Endothelial cell of umbilical vein (primary cell): ENCODE data around the gene ARHGEF6.

Experiments used
- MYC ChIP-seq: IDR thresholded peaks from one replicate; pipeline ENCODE4 v1.6.1; 2011; ENCODE audit warnings: mild to moderate bottlenecking, low read depth, low read length
- POLR2AphosphoS5 ChIP-seq: IDR thresholded peaks from 2 replicates; pipeline ENCODE4 v1.6.1; 2012; ENCODE audit warnings: low read depth, mild to moderate bottlenecking, control low read depth, low read length, moderate library complexity; ENCODE audit not compliant: insufficient read depth
- TF ChIP-seq, protein P1 (sequence below), 2 donors: IDR thresholded peaks; 1 replicate in 1 of 2; 2 replicates in 1 of 2; pipeline ENCODE4 v1.5.1; 2011; ENCODE audit warnings: low read length in 2 of 2, mild to moderate bottlenecking in 2 of 2, moderate library complexity in 2 of 2, control low read depth in 1 of 2, inconsistent platforms in 1 of 2, low read depth in 1 of 2; ENCODE audit not compliant: insufficient read depth in 1 of 2; ENCODE audit errors: extremely low read depth in 1 of 2
- TF ChIP-seq, protein P2 (sequence below): IDR thresholded peaks from 2 replicates; pipeline ENCODE4 v1.6.1; 2011; ENCODE audit not compliant: insufficient read depth, insufficient read length

DNA sequence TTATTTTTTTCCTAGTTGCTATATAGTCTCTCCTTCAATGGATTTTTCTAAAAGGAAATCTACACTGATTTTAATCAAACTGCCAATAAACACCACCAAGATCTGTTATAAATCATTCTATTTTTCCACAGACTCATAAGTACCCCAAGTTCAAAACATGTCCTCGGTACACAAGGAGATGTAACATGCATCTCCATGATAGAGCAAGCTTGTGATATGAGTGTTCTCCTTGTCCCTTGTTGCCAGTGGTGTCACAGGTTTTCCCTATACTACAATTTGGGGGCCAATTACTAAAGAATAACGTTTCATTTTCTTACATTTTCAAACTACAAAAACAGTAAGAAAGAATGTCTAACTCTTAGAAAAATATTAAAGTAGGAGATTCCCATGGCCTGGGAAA lies 491 bp downstream of the ARHGEF6 start:
- TF ChIP-seq, protein P1, sequence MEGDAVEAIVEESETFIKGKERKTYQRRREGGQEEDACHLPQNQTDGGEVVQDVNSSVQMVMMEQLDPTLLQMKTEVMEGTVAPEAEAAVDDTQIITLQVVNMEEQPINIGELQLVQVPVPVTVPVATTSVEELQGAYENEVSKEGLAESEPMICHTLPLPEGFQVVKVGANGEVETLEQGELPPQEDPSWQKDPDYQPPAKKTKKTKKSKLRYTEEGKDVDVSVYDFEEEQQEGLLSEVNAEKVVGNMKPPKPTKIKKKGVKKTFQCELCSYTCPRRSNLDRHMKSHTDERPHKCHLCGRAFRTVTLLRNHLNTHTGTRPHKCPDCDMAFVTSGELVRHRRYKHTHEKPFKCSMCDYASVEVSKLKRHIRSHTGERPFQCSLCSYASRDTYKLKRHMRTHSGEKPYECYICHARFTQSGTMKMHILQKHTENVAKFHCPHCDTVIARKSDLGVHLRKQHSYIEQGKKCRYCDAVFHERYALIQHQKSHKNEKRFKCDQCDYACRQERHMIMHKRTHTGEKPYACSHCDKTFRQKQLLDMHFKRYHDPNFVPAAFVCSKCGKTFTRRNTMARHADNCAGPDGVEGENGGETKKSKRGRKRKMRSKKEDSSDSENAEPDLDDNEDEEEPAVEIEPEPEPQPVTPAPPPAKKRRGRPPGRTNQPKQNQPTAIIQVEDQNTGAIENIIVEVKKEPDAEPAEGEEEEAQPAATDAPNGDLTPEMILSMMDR (IDR thresholded peaks at IDR 0.05; ENCODE audit: extremely low read depth in 1 of 2, insufficient read depth in 1 of 2, low read depth in 1 of 2, low read length in 2 of 2): no peak
- TF ChIP-seq, protein P2, sequence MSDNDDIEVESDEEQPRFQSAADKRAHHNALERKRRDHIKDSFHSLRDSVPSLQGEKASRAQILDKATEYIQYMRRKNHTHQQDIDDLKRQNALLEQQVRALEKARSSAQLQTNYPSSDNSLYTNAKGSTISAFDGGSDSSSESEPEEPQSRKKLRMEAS: no peak
- TF ChIP-seq POLR2AphosphoS5 (no peak), MYC (no peak)
